Ovary (tissue), 9 donors: ENCODE results near the gene QSOX1. TPM values are rescaled to one million over a fixed set of nuclear protein-coding genes. Genes with fewer than 3 reads are reported as not detected.

Experiments
- DNase-seq, 5 donors: peaks; one replicate each; pipeline ENCODE4 v3.0.0-alpha.2; 2019 to 2020
- H3K27ac ChIP-seq, 2 donors: fragments of 200-600 bp; one replicate each; pipeline versions ENCODE4 v1.5.1 to v1.8.0; 2019 to 2022
- H3K27me3 ChIP-seq: fragments of 200-600 bp; one replicate; pipeline ENCODE4 v1.8.0; 2022
- H3K36me3 ChIP-seq: fragments of 200-600 bp; sonication (generic); one replicate; pipeline ENCODE4 v1.5.1; 2019
- H3K4me1 ChIP-seq: one replicate; pipeline ENCODE4 v1.8.1; 2013; ENCODE audit warnings: mild to moderate bottlenecking, moderate library complexity; ENCODE audit not compliant: insufficient read depth
- H3K4me3 ChIP-seq: fragments of 200-600 bp; sonication (generic); one replicate; pipeline ENCODE4 v1.5.1; 2017
- H3K9me3 ChIP-seq, 2 donors: fragments of 200-600 bp in 1 of 2; sonication (generic) in 1 of 2; one replicate each; pipeline versions ENCODE4 v1.5.1 to v1.8.1; 2013 to 2019; ENCODE audit warnings: mild to moderate bottlenecking in 1 of 2, moderate library complexity in 1 of 2
- CTCF ChIP-seq, 3 donors: fragments of 450-650 bp in 2 of 3; fragments of 200-600 bp in 1 of 3; IDR thresholded peaks; one replicate each; pipeline versions ENCODE4 v1.5.1 to v1.8.0; 2016 to 2022; ENCODE audit warnings: antibody characterized with exemption in 3 of 3, mild to moderate bottlenecking in 1 of 3
- EP300 ChIP-seq: sonication (generic); formaldehyde crosslinking; IDR thresholded peaks from one replicate; pipeline ENCODE4 v1.6.1; 2017; ENCODE audit warnings: antibody characterized with exemption
- POLR2A ChIP-seq: fragments of 450-650 bp; IDR thresholded peaks from one replicate; pipeline ENCODE4 v1.6.1; 2017; ENCODE audit warnings: antibody characterized with exemption, mild to moderate bottlenecking, moderate library complexity
- WGBS, 3 donors: extraction: QIAGEN DNeasy Blood & Tissue Kit in 1 of 3; methylation state at CpG; one replicate each; pipeline versions ENCODE4 v1.1.5 to v1.1.7; 2013 to 2017; 5-methylcytosine and 5-hydroxymethylcytosine counted together
- intact Hi-C, 4 donors: fragments of 100-400 bp; cut with DNase I; formaldehyde crosslinking; loops; one replicate each; pipeline versions ENCODE4 v1.11.0 to v1.15.1; 2022 to 2023
- polyA plus RNA-seq, 2 donors: library from polyadenylated mRNA; stranded (reverse); fragments of 200-250 nt in 1 of 2; fragments of 350-450 nt in 1 of 2; fragmentation: Illumina TruSeq in 1 of 2; extraction: RNeasy Lipid Tissue Mini Kit (QIAGEN cat#74804) in 1 of 2; gene quantifications; one replicate each; pipeline ENCODE4 v1.2.3, GENCODE V29; 2013 to 2014
- total RNA-seq, 7 donors: library from RNA; depleted of rRNA in 2 of 7; stranded (reverse); fragments of >200 nt in 2 of 7; fragmentation: NEBNext Ultra II Directional in 3 of 7; extraction: Animal tissue kit (Norgen Biotek cat#: 25700) in 3 of 7; gene quantifications; one replicate each; pipeline versions ENCODE4 v1.1.0 to v1.2.4, GENCODE V29; 2016 to 2023
- donor health status: DM: no; HTN: no; CAD: no; lungs with moderate emphysema.
- donor health status: DM: no; HTN: no; CAD: no.
- donor health status: Bipolar disorder and iron deficiency.
- donor health status: DM: yes; HTN: yes; CAD: no.
- donor health status: DM: no; HTN: no; CAD: no.
- donor health status: DM: yes; HTN: yes; CAD: no.

QSOX1 gene
- total and polyA plus RNA-seq, 9 donors = 57.8 to 475 (median 155) TPM

- peaks cover 10% of the 10 kb centered on the region for H3K4me1 ChIP-seq
- no peaks in the 10 kb centered on the region for H3K9me3 ChIP-seq
- no peak for DNase-seq
- no peak overlapping the region for H3K4me3 ChIP-seq
- intact Hi-C loops = no loop called here
- no peaks in the 10 kb centered on the region for H3K27me3 ChIP-seq
- H3K36me3 ChIP-seq = no peaks in the 10 kb centered on the region
- TF ChIP-seq POLR2A (no peak), CTCF (IDR thresholded peaks at IDR 0.05) (no peak), EP300 (no peak)
- H3K27ac ChIP-seq = no peak overlapping the region
- 22 to 25% (median 24%) methylated on average over 17 of the region's 17 CpGs for WGBS, 3 donors
Measured at GRCh38 chr1:180227861-180228647, 73.4 kb downstream of the QSOX1 start.

- H3K27me3 ChIP-seq = no peaks in the 10 kb centered on the region
- 4 to 6% (median 5%) methylated on average over 44 to 57 of the region's 57 CpGs for WGBS, 3 donors
- H3K9me3 ChIP-seq = no peaks in the 10 kb centered on the region
- H3K27ac ChIP-seq = no peak overlapping the region
- peaks cover 10% of the 10 kb centered on the region for H3K4me1 ChIP-seq
- TF ChIP-seq EP300 (no peak), POLR2A (no peak), CTCF (IDR thresholded peaks at IDR 0.05) (no peak)
- intact Hi-C loops = no loop called here
- no peaks in the 10 kb centered on the region for H3K36me3 ChIP-seq
- H3K4me3 ChIP-seq = peak overlapping the region; percentile 47
- DNase-seq = peak in 1 of 5 donors; percentile 30
Measured at GRCh38 chr1:180228648-180229482, 74.2 kb downstream of the QSOX1 start.

GRCh38 chr1:180229483-180230415 lies 75.1 kb downstream of the QSOX1 start, which contains the start of gene LHX4:
Gene LHX4 (plus strand): TSS chr1:180230264. CDS start chr1:180230530, 266 bp downstream.
- peak in 4 of 5 donors; percentile 41 to 77 (median 57) for DNase-seq
- H3K36me3 ChIP-seq = no peaks in the 10 kb centered on the region
- H3K27me3 ChIP-seq = peaks cover 5% of the 10 kb centered on the region
- WGBS, 3 donors = 0 to 1% (median 0%) methylated on average over 29 to 105 of the region's 105 CpGs
- no peaks in the 10 kb centered on the region for H3K9me3 ChIP-seq
- no peak within 1 kb of the TSS for H3K27ac ChIP-seq
- intact Hi-C loops = no loop called here
- H3K4me1 ChIP-seq = peaks cover 11% of the 10 kb centered on the region
- H3K4me3 ChIP-seq = peak within 1 kb of the TSS; percentile 47
- TF ChIP-seq POLR2A = no peak
- no peak for TF ChIP-seq CTCF (IDR thresholded peaks at IDR 0.05)
- TF ChIP-seq EP300 = no peak

GRCh38 chr1:180230416-180230790 lies 75.7 kb downstream of the QSOX1 start:
- H3K36me3 ChIP-seq = no peaks in the 10 kb centered on the region
- peaks cover 11% of the 10 kb centered on the region for H3K4me1 ChIP-seq
- DNase-seq = no peak
- TF ChIP-seq CTCF (IDR thresholded peaks at IDR 0.05) = no peak
- TF ChIP-seq POLR2A = no peak
- no peak for TF ChIP-seq EP300
- intact Hi-C loops = no loop called here
- no peaks in the 10 kb centered on the region for H3K9me3 ChIP-seq
- H3K27ac ChIP-seq = no peak overlapping the region
- peaks cover 5% of the 10 kb centered on the region for H3K27me3 ChIP-seq
- 0 to 1% (median 1%) methylated on average over 28 of the region's 28 CpGs for WGBS, 3 donors
- peak overlapping the region; percentile 47 for H3K4me3 ChIP-seq
